Gastroesophageal sphincter (tissue), 3 donors: ENCODE measurements around the gene CFAP58.

Source experiments
- CTCF ChIP-seq, 4 experiments: fragments of 200-600 bp in 2 of 4; fragments of 450-650 bp in 2 of 4; sonication (generic) in 1 of 4; IDR thresholded peaks; one replicate each; pipeline ENCODE4 v1.5.1; 2017 to 2019; ENCODE audit warnings: antibody characterized with exemption in 4 of 4, mild to moderate bottlenecking in 2 of 4, moderate library complexity in 2 of 4
- EP300 ChIP-seq: sonication (generic); formaldehyde crosslinking; IDR thresholded peaks from one replicate; pipeline ENCODE4 v1.6.1; 2017; ENCODE audit warnings: antibody characterized with exemption, mild to moderate bottlenecking

GRCh38 chr10:104331208-104331838 is 22.3 kb upstream of the CFAP58 start:
- TF ChIP-seq EP300 (no peak), CTCF (IDR thresholded peaks at IDR 0.05) (no peak)
